Skin epidermis (tissue), 12 donors: ENCODE results near the gene PCCA.

Experiments
- H3K27ac ChIP-seq, 21 experiments: fragments of 200-600 bp; sonication (generic) in 11 of 21; one replicate each; pipeline ENCODE4 v1.5.0; 2020; ENCODE audit warnings: mild to moderate bottlenecking in 3 of 21, inconsistent platforms in 2 of 21, moderate library complexity in 2 of 21
- H3K4me3 ChIP-seq, 7 experiments: fragments of 200-600 bp; sonication (generic) in 2 of 7; one replicate each; pipeline ENCODE4 v1.5.0; 2020; ENCODE audit warnings: inconsistent platforms in 2 of 7, mild to moderate bottlenecking in 2 of 7, moderate library complexity in 1 of 7

The PCCA gene

GRCh38 chr13:100175803-100176182, 86.9 kb downstream of the PCCA start:
- Histone ChIP-seq H3K27ac (no peak overlapping the region), H3K4me3 (no peak overlapping the region)

GRCh38 chr13:100176801-100177400, 88.0 kb downstream of the PCCA start:
- Histone ChIP-seq H3K27ac (no peak overlapping the region), H3K4me3 (no peak overlapping the region)

DNA sequence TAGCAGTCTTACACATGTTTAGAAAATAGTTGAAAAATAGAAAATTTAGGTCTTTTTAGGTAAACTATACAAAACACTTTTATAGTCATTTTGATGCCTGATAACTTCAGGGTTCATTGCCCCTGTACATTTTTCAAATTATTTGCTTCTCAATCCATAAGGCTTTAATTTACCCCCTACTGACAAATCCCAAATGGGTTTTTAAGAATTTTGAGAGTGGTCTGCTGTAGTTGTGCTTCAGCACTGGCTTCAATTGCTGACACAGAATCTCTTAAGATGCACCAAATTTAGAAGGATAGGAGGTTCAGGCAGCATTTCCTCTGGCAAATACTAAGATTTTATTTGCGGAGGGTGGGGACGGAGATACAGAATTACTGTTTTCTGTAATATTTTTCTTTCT, 89.4 kb downstream of the PCCA start:
- no peak overlapping the region for H3K27ac ChIP-seq
- H3K4me3 ChIP-seq = no peak overlapping the region

DNA sequence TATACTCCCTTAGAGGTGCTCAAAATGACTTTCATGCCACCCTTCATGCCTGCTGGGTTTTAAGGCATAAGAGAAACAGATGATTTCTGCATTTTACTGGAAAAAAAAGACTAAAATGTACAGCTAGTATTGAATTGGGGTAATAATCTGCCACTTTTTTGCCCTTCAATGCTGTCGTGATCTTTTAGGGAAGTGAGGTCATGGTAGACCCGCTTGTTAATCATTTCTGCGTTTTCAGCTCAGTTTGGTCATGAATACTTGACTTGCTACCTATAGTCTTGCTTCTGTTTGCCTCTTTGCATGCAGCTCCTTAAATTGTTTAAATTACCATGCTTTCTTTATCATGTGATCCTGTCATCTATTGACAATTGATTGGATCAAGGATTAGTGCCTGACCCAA, 90.4 kb downstream of the PCCA start:
- Histone ChIP-seq H3K27ac (no peak overlapping the region), H3K4me3 (no peak overlapping the region)

DNA sequence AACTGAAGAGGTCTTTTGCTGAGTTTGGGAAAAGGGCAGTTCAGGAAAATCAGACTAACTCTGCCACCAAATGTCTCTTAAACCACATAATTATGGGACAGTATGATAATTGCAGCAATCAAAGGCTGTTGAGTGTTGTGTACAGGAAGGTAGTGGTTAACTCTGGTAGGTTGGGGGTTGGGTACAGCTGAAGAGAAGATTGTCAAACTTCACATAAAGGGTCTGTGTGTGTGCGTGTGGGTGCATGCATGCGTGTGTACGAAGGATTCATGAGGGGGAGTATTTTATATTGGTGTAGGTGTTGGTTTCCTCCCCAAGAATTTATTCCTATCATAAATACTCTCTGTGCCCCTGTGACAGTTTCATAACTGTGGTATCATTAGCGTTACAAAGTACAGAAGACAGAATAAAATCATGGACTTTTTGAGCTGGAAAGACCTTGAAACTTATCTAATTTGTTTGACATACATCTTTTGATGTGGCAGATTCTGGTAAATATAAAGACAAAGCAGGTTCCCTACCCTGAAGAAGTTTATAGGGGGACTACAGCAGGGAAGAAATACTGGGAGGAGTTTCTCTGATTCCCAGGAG, 94.1 kb downstream of the PCCA start:
- Histone ChIP-seq H3K4me3 (no peak overlapping the region), H3K27ac (no peak overlapping the region)

DNA sequence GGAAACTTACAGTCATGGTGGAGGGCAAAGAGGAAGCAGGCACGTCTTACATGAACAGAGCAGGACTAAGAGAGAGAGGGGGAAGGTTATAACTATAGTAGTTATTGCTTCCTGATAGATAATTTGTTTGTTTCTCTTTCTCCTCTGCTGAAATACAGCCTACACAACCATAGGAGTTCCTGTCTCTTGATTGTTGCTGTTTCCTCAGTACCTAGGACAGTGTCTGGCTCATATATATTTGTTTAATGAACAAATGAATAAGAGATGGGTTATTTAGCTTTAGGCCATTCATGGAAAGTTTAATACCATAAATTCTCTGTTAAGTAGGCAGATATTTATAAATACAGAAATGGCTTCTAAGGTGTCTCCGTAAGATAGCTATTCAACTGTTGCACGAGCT, 95.2 kb downstream of the PCCA start:
- Histone ChIP-seq H3K4me3 (no peak overlapping the region), H3K27ac (no peak overlapping the region)

DNA sequence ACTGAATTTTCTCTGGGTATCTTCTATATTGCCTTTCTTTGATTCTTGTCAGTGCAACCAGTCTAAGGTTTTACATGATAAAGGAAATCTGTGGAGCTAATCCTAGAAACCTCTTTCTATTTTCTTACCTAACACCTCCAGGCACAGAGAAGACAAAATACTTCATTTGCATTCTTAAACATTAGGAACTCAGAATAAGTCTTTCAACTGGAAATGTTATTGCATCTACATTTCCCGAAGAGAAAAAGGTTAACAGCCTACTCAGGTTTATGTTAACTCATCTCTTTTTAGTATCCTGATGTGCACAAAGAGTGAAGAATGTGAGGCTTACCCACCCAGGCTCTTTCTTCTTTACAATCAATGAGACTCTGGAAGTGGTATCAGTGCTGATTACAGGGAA, 106.7 kb downstream of the PCCA start:
- H3K27ac ChIP-seq = no peak overlapping the region

DNA sequence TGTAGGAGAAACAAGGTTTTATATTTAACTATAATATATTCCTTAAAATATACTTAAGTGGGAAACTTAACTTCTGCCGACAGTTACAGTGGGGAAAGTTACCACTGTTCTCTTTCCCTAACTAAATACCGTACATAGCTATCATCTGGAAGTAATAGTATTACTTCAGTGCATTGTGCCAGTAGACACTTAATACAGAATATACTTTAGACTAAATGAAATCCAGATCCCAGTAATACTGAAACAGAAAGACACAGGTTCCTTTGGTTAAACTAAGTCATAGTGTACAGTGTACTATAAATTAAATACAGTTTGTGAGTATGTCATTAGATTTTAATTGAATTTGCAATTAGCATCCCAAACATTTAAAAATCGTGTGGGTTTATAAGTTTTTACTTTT, 107.5 kb downstream of the PCCA start:
- no peak overlapping the region for H3K27ac ChIP-seq

More for the DNA sequence above, 106.7 kb downstream of the PCCA start:
- H3K4me3 ChIP-seq = no peak overlapping the region

GRCh38 chr13:100197116-100197515, 108.2 kb downstream of the PCCA start:
- Histone ChIP-seq H3K4me3 (no peak overlapping the region), H3K27ac (no peak overlapping the region)

More for the DNA sequence above, 107.5 kb downstream of the PCCA start:
- no peak overlapping the region for H3K4me3 ChIP-seq

GRCh38 chr13:100197591-100198365, 108.9 kb downstream of the PCCA start:
- Histone ChIP-seq H3K4me3 (no peak overlapping the region), H3K27ac (no peak overlapping the region)

DNA sequence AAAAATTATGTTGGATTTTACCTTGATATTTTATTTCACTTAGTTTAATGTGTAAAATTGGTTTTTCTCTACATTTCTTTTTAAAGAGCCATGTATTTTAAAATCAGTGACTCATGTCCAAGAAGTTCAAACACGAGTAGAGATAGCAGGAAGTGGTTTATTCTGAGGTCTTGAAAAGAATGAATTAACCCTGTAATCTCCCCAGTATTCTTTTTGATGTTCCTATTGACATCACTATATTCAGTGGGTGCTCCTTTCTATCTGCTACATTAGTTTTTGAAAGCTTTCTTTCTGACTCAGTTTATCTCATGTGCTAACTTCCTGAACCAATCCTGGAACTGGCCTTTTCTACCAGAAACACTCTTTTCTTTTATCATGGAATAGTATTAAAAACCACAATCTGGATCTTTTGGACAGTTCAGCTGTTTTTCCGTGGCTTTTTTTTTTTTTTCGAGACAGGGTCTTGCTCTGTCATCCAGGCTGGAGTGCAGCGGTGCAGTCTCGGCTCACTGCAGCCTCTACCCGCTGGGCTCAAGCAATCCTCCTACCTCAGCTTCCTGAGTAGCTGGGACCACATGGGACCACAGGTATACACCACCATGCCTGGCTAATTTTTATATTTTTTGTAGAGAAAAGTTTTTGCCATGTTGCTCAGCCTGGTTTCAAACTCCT, 114.9 kb downstream of the PCCA start:
- Histone ChIP-seq H3K27ac (peak overlapping the region in 4 of 21 experiments; percentile 2 to 55 (median 23)), H3K4me3 (no peak overlapping the region)

- Histone ChIP-seq H3K27ac (no peak overlapping the region), H3K4me3 (no peak overlapping the region)
Observed at GRCh38 chr13:100208002-100208401, 119.1 kb downstream of the PCCA start.

DNA sequence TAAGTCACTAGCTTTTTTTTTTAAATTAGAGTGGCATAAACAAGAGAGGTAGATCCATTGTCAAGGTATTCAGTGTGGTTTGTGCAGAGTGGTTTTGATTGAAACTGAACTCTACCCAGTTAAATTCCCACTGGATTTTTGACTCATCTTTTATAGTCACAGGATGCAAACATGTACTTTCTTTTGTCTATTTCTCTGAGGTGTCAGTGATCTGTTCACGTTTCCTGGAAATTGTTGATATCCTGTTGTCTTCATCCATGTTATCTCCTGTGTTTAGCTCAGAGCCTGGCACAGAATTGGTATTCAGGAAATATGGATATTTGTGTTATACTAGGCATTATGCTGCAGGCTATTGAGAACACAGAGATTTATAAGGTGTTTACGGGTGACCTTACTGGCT, 119.7 kb downstream of the PCCA start:
- no peak overlapping the region for H3K4me3 ChIP-seq
- no peak overlapping the region for H3K27ac ChIP-seq

- Histone ChIP-seq H3K27ac (peak overlapping the region in 8 of 21 experiments; percentile 3 to 66 (median 20)), H3K4me3 (no peak overlapping the region)
Observed at GRCh38 chr13:100209857-100210825, 121.2 kb downstream of the PCCA start.

DNA sequence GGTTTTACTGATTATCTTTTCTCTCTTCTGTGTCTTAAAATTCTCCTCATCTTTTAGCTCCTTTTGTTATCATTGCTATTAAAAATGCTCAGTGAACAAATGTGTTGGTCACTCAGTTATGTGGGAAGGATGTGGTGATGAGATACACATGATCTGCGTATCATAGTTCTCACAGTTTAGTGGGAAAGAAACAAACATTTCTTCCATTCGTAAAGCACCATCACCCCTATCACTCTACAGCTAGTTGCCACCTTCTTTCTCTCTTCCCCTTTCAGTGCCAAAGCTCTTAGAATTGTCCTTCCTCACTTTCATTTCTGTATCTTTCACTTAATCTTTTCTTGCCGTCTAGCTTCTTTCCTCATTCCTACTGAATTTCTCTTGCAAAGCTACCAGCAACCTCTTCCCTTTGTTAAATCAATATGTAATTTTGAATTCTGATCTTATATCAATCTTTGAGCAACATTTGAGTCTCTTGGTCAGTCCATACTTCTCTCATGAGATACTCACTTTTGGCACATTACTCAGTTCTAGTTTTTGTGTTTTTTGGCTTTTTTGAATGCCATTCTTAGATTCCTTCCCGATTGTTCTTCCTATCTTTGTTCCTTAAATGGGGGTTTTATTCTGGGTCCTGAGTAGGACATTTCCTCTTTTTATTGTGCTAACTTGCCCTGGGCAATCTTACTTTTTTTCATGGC, 122.3 kb downstream of the PCCA start:
- H3K4me3 ChIP-seq = no peak overlapping the region
- H3K27ac ChIP-seq = peak overlapping the region in 8 of 21 experiments; percentile 1 to 65 (median 30)

DNA sequence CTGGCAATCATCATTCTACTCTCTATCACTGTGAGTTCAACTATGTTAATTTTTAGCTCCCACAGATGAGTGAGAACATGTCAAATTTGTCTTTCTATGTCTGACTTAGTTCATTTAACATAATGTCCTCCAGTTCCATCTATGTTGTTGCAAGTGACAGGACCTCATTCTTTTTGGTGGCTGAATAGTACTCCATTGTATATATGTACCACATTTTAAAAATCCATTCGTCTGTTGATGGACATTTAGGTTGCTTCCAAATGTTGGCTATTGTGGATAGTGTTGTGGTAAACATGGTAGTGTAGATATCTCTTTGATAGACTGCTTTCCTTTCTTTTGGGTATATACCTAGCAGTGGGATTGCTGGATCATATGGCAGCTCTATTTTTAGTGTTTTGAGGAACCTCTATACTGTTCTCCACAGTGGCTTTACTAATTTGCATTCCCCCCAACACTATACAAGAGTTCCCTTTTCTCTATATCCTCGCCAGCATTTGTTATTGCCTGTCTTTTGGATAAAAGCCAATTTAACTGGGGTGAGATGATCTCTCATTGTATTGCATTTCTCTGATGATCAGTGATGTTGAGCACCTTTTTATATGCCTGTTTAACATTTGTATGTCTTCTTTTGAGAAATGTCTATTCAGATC, 124.1 kb downstream of the PCCA start:
- H3K4me3 ChIP-seq = no peak overlapping the region
- no peak overlapping the region for H3K27ac ChIP-seq

- no peak overlapping the region for H3K4me3 ChIP-seq
Observed at GRCh38 chr13:100213576-100213975, 124.7 kb downstream of the PCCA start.

DNA sequence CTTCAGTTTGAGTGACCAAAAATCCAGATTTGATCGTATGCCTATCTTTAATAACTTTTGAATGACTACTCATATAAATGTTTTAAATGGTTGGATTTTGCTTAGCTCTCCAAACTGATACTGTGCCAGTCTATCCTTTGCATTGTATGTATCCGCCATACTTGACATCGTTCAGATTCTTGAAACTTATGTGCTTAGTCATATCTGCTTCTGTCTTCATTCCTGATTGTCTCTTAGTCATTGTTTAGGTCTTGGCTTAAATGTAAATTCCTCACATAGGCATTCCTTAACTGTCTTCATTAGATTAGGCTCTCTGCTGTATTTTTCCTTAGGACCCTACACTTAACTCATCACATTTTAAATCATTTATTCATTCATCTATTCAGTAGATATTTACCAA, 126.0 kb downstream of the PCCA start:
- H3K27ac ChIP-seq = no peak overlapping the region
- no peak overlapping the region for H3K4me3 ChIP-seq

More at GRCh38 chr13:100213576-100213975, 124.7 kb downstream of the PCCA start:
- H3K27ac ChIP-seq = no peak overlapping the region
